Head of caudate nucleus (tissue), 42 donors: ENCODE results near the gene ERBB4.
"Not testable (repeated sequence)": the region's sequence is repeated elsewhere in the genome, so short reads cannot be mapped to it uniquely, and the experiment has no call there.

ENCODE experiments used
- DNase-seq, 42 donors: peaks; one replicate each; pipeline versions ENCODE4 v3.0.0 to v3.0.0-alpha.2; 2020 to 2021; ENCODE audit warnings: mixed read lengths in 7 of 42
- intact Hi-C: fragments of 100-400 bp; cut with DNase I; formaldehyde crosslinking; loops from one replicate; pipeline ENCODE4 v1.15.0; 2022

Gene ERBB4

DNA sequence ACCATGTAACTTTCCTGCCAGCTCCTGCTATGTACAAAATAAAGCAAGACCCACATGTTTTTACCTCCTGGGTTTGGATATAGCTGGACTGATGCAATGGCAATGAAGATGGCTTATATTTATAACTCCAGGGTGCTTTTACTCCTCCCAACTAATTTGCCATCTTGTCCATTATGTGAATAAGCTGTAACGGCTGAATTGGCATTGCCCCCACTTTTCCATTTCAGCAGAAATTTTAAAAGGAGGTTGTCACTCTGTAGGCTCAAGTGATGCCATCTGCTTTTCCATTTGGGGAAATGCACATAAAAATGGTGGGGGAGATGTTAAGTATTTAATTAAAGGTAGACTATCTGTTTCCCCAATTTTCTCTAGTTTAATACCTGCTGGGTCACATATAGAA lies 345.5 kb downstream of the ERBB4 start:
- intact Hi-C loops: no loop called here
- no peak for DNase-seq

- DNase-seq, intact Hi-C loops: not testable (repeated sequence)
These were observed 347.2 kb downstream of the ERBB4 start for GRCh38 chr2:212191438-212191837.

DNA sequence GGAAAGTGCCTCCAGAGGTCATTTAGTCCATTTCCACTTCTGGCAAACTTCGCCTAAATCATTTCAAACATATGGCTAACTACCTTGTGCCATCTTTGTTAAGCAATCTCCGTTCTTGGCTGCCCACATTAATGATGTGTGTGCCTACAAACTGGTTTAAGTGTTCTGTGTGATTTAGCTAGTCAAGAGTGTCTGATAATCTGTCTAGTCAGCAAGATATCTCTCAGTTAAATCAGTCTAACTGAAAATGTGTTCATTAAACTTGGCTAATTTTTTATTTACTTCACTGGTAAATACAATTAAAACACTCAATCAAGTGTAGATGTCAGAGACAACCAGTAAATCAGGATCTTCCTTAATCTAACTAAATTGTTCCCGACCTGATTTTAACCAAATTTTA lies 352.4 kb downstream of the ERBB4 start:
- intact Hi-C loops: no loop called here
- no peak for DNase-seq

- DNase-seq: no peak
- intact Hi-C loops: no loop called here
These were observed 357.0 kb downstream of the ERBB4 start for GRCh38 chr2:212181646-212182045.

DNA sequence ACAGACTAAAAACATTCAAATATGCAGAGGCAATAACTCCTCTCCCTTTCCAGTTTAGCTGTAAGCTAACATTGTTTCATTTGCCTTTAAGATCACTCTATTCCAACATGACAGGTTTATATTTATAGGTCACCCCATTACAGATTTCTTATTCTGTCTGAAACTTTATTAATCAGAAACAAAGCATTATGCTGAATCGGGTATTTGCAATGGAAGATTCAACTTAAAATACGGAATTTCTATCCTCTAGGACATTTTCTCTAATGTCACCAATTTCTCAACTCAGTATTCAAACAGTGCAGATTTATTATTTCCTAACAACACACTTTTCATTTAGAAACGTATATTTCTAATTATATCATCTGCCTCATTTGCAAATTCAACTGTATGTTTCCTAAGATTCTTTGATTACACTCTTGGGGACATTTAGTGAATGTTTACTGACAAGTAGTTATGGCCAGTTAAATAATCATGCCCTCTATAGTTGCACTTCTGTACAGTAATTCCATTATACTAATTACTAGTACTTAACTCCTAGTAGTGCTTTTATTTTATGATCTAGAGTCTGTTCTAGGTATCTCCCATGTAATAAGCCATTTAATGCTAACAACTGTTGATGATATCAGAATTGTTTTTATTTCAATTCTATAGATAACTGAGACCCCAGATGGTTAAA lies 358.1 kb downstream of the ERBB4 start:
- no peak for DNase-seq
- intact Hi-C loops: no loop called here

GRCh38 chr2:212177724-212178123 lies 360.9 kb downstream of the ERBB4 start:
- DNase-seq: no peak
- intact Hi-C loops: no loop called here

DNA sequence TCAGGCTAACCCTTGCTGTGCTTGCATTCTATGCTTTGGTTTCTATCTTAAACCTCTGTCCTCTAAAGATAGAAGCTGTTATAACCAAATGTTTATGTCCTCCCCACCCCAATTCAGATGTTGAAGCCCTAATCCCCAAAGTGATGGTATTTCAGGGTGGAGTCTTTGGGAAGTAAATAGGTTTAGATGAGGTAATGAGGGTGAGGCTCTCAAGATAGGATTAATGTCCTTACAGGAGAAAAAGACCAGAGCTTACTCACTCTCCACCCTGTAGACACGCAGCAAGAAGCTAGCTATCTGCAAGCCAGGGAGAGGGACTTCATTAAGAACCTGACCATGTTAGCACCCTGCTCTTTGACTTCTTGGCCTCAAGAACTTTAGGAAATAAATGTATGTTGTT lies 362.5 kb downstream of the ERBB4 start:
- DNase-seq: no peak
- intact Hi-C loops: no loop called here

DNA sequence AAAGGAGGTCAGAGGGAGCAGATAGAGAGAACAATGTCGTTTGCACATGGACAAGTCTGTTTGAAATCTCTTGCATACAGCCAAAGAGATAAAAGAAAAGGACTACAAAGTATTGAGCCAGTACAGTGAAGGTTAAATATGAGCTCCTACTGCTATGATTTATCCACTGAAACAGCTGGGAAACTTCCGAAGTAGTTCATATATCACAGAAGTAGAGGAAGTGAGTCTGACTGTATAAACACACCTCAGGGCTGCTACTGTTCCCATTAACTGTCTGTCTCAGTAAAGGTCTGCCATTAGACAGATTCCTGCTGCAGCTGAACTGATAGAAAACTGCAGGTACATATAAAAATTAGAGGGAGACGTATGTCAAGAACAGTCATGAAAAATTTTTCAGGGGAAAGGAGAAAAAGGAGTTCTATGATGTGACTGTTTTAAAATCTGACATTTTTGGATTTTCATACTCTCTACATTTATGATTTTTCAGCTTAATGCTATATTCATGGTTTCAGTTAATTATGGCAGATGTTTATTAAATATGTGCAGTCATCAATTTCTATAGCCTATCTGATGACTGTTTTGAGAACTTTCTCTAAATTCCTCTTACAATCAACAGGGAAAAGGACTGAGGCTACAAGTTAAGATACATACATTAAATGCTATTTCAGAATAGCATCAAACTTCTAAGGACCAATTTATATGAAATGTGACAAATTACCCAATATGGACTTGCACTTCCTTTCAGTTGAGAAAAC lies 364.7 kb downstream of the ERBB4 start:
- no peak for DNase-seq
- intact Hi-C loops: no loop called here

- DNase-seq: no peak
- intact Hi-C loops: no loop called here
These were observed 365.3 kb downstream of the ERBB4 start for GRCh38 chr2:212173331-212173730.

DNA sequence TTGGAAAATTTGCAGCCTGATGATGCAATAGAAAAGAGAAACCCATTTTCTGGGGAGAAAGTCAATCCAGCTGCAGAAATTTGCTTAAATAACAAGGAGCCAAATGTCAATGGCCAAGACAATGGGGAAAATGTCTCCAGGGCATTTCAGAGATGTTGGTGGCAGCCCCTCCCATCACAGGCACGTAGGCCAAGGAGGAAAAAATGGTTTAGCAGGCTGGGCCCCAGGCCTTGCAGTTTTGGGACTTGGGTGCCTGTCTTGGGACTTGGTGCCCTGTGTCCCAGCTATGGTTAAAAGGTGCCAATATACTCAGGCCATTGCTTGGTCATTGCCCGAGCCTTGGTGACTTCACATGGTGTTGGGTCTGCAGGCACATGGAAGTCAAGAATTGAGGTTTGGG lies 368.2 kb downstream of the ERBB4 start:
- no peak for DNase-seq
- intact Hi-C loops: no loop called here

DNA sequence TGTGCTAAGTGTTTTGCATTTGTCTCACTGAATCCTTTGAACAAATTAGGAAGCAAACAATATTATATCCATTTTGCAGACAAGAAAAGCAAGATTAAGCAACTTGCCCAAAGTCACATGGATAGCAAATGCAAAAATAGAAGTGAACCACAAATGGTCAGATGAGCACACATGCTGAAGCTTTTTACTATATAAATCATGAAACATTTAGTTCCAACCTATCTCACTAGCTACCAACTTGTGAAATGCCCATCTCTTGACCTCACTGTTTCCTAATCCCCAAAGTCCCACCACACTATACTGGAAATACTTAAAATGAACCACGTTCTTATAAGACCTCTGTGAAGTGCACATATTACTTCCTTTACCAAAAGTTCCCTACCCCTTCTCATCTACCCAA lies 380.5 kb downstream of the ERBB4 start:
- intact Hi-C loops: no loop called here
- no peak for DNase-seq

- intact Hi-C loops: no loop called here
- no peak for DNase-seq
These were observed 381.6 kb downstream of the ERBB4 start for GRCh38 chr2:212157012-212157411.

DNA sequence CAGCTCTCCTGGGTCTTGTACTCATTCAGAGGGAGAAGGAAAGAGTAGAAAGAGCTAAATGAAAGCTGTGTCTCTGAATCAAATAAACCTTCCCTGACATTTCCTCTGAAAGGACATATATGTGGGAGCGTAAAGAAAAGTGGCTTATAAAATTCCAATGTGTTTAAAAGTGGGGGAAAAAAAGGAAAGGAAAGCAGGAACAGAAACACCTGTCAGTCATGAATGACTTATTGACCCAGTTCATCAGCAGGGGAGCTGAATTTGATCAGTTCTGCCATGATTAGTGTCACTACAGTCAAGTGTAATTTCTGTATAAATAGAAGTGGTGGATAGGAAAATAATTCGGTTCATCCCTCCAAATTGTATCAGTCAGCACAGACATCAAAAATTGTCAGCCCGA lies 382.5 kb downstream of the ERBB4 start:
- intact Hi-C loops: no loop called here
- peak in 2 of 42 donors; percentile 3 to 19 for DNase-seq

DNA sequence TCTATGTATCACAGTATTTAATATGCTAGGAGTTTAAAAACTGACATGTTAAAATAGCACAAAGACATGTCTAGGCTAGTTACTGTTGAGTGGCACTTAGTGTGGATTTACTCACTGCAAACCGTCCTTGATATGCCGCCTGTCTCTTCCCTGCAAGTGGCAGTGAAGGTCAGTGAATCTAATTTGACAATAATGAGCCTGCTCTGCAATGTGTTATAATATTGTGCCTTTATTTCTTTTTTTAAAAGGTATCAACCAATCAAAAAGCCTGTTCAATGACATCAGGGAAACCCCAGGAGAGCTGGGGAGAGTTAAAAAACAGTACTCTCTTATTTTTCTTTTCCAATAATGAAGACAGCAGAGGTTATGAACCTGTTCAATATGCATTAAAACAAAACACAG lies 384.1 kb downstream of the ERBB4 start:
- intact Hi-C loops: no loop called here
- DNase-seq: no peak

- DNase-seq: no peak
- intact Hi-C loops: no loop called here
These were observed 384.7 kb downstream of the ERBB4 start for GRCh38 chr2:212153923-212154322.

DNA sequence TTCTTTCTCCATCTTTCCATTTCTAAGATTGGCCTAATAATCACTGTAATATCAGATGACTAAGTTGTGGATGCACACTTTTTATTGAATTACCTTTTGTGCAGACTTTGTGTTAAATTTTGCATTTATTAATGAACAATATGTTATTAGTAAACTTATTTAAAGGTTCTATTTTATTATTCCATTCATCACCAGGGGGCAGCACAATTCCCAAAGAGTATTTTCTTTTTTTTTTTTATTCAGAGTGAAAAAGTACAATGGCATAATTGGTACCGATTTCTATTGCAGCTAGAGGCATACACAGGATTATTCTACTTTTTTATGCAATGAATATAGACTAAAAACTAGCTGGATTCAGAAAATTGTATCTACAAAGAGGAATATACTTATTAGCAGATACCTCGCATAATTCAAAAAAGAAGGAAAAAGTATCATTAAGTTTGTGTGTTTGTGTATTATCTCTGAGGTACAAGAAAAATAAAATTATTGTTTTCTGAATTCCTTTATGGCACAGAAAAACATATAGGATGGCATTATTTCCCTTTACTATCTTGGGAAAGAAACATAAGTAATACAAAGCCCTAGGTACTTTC lies 390.6 kb downstream of the ERBB4 start:
- DNase-seq: no peak
- intact Hi-C loops: no loop called here

DNA sequence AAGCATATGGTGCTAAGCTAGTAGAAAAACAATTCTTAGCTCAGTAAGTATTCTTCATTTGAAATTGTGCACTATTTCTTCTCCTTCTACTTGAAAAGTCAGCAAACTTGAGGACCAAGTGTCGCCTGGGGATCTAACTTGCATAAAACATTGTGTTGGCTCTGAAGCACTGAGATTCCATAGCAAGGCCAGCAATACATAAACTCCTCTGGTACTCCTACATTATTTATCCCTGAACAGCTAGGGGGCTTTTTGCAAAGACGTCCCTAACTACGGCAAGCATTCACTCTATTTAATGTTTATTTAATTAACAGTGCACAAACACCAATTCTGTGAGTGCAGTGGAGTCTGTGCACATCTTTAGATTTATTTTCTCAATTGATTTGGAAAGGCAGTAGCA lies 392.2 kb downstream of the ERBB4 start:
- intact Hi-C loops: no loop called here
- DNase-seq: no peak

DNA sequence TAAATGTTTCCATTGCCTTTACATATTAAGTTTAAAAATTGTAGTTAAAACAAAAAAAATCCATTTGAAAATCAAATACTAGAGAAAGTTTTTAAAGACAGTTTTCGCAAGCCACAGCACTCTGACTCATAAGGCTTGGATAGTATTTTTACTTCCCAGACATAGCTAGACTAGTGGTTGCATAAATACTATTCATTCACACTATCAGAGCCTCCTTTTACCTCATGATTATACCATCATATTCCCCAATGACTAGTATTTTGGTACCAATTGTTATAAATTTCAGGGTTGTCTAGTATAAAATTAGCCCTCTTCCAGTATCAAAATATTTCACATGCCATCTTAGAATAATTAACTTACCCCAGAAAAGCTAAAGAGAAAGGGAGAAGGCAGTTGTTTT lies 393.5 kb downstream of the ERBB4 start:
- intact Hi-C loops: no loop called here
- DNase-seq: no peak

GRCh38 chr2:212142631-212143030 lies 396.0 kb downstream of the ERBB4 start:
- intact Hi-C loops: no loop called here
- no peak for DNase-seq

DNA sequence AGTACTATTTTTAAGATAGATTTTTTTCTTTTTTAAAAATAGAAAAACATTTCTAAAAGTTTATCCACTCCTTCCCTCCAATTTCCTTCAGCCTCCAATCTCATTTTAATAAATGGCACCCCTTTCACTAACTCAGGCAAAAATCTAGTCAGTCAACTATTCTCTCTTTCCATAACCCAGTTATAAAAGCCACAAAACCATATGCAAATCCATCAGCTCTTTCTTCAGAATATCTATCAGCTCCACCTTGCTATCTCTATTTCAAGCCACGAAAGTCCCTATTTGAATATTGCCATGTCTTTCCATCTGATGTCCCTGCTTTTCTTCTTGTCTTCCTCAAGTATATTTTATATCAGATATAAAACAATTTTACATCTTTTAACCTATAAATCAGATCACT lies 397.1 kb downstream of the ERBB4 start:
- DNase-seq: no peak
- intact Hi-C loops: no loop called here
